LNCAP (cell line): ENCODE results near the gene EPHB4.

ENCODE experiments used
- CTCF ChIP-seq: fragments of 450-650 bp; IDR thresholded peaks from 2 replicates; pipeline ENCODE4 v1.5.1; 2017; ENCODE audit warnings: mild to moderate bottlenecking

EPHB4 gene

GRCh38 chr7:100829150-100829716 lies 1.9 kb upstream of the EPHB4 start:
- TF ChIP-seq CTCF, result no peak

- TF ChIP-seq CTCF, result no peak
Measured at GRCh38 chr7:100826514-100827329, 601 bp downstream of the EPHB4 start.

- no peak for TF ChIP-seq CTCF
Measured at GRCh38 chr7:100825751-100826513, 1.4 kb downstream of the EPHB4 start.

GRCh38 chr7:100825215-100825671 lies 2.1 kb downstream of the EPHB4 start:
- no peak for TF ChIP-seq CTCF

- TF ChIP-seq CTCF, result no peak
Measured at GRCh38 chr7:100824499-100825214, 2.7 kb downstream of the EPHB4 start.

- TF ChIP-seq CTCF, result no peak
Measured at GRCh38 chr7:100823534-100823933, 3.8 kb downstream of the EPHB4 start.

GRCh38 chr7:100823140-100823525 lies 4.2 kb downstream of the EPHB4 start:
- no peak for TF ChIP-seq CTCF
